Umbilical cord (tissue), 2 donors: ENCODE data around the gene RGL1. TPM values are rescaled to one million over a fixed set of nuclear protein-coding genes. Genes with fewer than 3 reads are reported as not detected.

Source experiments
- DNase-seq: peaks from one replicate; pipeline ENCODE4 v3.0.0-alpha.2; 2015; ENCODE audit warnings: low spot score
- total RNA-seq: library from RNA; depleted of rRNA; stranded (reverse); fragments of >200 nt; gene quantifications from one replicate; pipeline ENCODE4 v1.2.3, GENCODE V29; 2014; ENCODE audit warnings: low replicate concordance; ENCODE audit not compliant: insufficient read depth

Gene RGL1
- total RNA-seq, 1 donor from 2014 or later, result 30.8 TPM

DNA sequence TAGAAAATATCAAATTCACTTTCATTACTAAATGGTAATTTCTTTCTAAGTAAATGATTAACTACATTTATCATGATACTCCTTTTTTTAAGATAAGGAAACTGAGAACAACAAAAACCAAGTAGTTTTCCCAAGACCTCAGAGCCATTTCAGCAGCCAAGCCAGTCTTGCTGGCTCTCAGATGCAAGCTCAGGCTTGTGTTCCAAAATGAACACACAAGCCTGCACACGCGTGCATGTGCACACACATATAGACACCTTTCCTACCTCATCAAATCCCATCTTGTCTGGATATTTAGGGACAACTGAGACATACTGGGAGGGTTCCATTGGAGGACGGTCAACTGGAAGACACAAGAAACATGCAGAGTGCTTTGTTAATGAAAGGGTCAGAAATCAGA is 149.6 kb downstream of the RGL1 start:
- no peak for DNase-seq

DNA sequence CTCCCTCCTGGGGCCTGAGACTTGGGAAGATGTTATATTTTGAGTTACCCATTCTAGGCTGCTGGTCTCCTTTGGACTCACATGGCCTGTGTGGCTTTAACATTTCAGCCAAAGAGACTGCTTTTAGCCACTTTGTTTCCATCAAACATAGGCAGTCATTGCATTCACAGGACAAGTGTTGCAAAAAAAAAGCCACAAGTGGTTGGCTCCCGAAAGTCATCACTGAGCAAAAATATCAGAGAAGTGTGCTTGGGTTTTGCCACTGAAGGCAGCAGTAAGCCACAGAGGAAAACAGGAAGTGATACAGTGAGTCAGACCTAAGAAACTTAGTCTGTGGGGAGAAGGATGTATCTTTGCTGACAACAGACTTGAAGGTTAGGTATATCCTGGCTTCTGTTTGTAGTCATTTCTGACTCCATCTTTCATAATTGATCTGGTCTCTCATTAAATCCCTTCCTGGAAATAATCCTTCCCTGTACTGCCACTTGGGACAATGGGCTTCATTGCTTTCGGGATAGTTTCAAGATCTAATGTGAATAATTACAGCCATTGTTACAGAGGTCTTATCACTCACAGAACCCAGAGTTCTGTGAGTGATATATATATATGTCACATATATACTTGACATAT is 151.8 kb downstream of the RGL1 start:
- peak; percentile 46 for DNase-seq

DNA sequence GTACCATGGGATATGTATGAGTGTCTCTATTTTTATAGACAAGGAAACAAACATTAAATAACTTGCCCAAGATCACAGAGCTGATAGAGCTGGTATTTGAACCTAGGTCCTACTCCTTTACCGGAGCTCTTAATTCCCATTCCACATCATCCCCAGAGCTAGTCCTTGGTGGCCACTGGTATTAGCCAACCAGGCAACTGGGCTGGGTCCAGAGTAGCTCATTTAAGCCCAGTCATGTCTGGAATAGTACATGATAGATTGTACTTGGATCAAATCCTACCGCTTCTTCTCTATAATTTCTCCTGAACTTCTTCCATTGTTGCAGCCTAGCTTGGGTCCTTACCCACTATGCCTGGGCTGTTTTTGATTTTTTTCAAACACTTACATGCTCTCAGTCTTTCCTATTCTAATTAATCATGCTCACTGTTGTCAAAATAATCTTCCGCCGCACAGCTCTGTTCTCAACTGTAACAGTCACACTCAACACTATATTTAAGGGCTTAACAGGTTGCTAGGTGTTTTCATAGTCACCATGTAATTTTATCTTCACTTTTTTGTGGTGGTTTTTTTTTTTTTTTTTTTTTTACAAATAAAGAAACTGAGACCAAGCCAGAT is 152.4 kb downstream of the RGL1 start:
- no peak for DNase-seq

GRCh38 chr1:183958958-183959357 is 154.0 kb downstream of the RGL1 start:
- no peak for DNase-seq

DNA sequence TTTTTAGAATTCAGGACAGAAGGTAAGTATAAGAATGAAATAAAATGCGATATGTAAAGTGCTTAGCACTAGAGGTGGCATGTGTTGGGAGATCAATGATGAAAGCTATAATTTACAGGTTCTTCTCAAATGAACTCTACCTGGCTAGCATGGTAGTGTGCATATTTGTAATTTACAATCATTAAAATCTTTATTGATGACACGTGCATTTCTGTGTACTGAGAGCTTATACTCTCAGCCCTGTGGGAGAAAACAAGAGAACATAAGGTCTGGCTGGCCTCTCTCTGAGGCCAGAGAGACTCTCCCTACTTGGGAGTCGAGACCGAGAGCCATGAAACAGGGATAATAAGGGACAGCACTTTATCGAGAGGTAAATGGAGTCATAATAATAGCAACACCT is 156.2 kb downstream of the RGL1 start:
- no peak for DNase-seq

- no peak for DNase-seq
Measured at GRCh38 chr1:183962903-183963302, 158.0 kb downstream of the RGL1 start.

GRCh38 chr1:183965726-183966125 is 160.8 kb downstream of the RGL1 start:
- DNase-seq, result no peak

DNA sequence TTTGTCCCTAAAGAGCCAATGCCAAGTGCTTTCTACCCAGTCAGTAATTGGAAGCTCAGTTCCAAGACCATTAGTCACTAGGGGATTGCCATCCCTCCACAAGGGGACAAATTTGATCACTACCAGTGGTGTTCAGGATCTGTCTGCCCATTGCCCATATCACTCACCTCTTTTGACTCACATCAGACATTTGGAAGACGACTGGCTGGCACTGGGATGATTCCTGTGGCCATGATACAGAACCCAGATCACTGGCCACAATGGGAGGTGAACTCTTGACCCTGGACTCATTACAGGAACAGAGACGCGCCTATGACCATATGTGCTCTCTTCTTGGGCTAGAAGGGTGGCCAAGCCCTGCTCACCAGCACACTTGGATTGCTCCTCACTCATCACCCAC is 161.6 kb downstream of the RGL1 start:
- no peak for DNase-seq

DNA sequence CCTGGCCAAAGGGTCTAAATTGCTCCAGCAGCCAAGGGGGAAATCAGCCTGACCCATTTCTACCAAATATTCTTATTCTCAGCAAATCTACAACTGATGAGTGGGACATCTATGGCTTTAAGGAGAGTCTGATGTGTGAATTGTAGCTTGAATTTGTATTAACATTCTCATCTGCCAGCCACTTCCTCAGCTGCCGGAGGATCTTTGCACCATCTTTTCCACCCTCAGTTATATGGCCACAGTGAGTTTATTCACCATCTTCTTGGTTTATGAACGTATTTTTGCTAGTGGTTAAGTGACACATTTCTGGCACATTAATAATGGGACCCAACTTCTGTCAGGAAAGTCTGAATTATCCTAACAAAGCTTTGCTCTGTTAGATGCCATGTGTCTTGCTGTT is 163.0 kb downstream of the RGL1 start:
- DNase-seq, result no peak

GRCh38 chr1:183968386-183968785 is 163.5 kb downstream of the RGL1 start:
- no peak for DNase-seq

DNA sequence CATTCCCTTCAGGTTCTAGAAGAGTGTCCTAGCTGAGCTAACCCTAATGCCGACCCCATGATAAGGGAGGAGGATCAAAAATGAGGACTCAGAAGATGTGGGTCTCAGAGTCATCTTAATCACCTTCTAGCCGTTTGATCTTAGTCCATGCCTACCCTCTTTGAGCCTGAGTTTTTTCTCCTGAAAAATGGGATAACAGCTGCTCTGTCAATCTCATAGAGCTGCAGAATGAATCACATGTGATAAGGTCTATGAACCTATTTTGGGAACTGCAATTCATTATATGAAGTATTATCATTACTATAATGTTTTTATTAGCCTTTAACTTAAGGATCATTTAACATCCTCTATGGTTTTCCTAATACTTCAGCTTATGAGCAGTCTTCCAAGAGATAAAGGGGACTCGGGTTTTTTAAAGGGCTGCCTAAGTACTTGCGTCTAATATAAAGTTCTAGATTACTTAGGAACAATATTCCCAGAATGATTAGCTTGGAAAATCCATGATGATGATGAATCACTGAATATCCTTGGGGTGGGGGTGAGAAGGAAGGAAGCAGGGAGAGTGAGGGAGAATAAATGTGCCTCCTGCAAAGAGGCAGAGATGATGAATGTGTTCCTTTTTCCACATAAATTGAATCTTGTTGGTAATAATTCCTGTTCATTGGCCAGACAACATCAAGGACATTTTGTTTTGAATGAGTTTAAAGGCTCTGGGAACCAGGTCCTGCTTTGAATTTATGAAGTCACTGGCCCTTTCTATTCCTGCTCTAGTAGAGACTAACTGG is 165.8 kb downstream of the RGL1 start:
- no peak for DNase-seq

- no peak for DNase-seq
Measured at GRCh38 chr1:183975651-183976050, 170.7 kb downstream of the RGL1 start.

DNA sequence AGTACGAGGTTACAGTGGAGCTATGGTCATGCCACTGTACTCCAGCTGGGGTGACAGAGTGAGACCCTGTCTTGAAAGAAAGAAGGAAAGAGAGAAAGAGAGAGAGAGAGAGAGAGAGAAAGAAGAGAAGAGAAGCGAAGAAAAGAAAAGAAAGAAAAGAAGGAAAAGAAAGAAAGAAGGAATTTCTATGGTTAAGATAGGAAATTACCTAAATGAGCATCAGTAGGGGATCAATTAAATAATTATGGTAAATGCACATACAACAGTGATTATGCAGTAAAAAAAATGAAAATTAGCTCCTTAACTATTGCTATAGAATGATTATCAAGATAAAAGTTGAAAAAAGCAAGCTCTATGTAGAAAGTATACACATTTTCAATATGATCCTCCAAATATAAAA is 172.8 kb downstream of the RGL1 start:
- DNase-seq, result no peak

Other genes with a start within 250 kb of the RGL1 start
- gene NCF2, start 214.7 kb upstream of the RGL1 start, total RNA-seq, result 32.0 TPM
- gene ARPC5, start 169.3 kb upstream of the RGL1 start, total RNA-seq, result 125 TPM
- gene APOBEC4, start 151.8 kb upstream of the RGL1 start, total RNA-seq, result 4.6 TPM
- gene COLGALT2, start 232.6 kb downstream of the RGL1 start, total RNA-seq, result 1.4 TPM
- gene TSEN15, start 246.6 kb downstream of the RGL1 start, total RNA-seq, result 38.8 TPM